CD4-positive, alpha-beta T cell treated with Interleukin-10 for 1 hour (primary cell): ENCODE results near the gene MRC1.

ENCODE experiments used
- DNase-seq: peaks from one replicate; pipeline ENCODE4 v3.0.0-alpha.2; 2020

Gene MRC1

GRCh38 chr10:17808971-17809841 lies at the start of gene MRC1:
TSS of gene MRC1 (plus strand) at chr10:17809348. CDS start at chr10:17809466, 118 bp downstream.
- no peak for DNase-seq

GRCh38 chr10:17764142-17764541 lies 45.0 kb upstream of the MRC1 start:
- no peak for DNase-seq

GRCh38 chr10:17765602-17766001 lies 43.5 kb upstream of the MRC1 start:
- no peak for DNase-seq

GRCh38 chr10:17766731-17767130 lies 42.4 kb upstream of the MRC1 start:
- no peak for DNase-seq

GRCh38 chr10:17768496-17768895 lies 40.7 kb upstream of the MRC1 start:
- DNase-seq = no peak

GRCh38 chr10:17768957-17769356 lies 40.2 kb upstream of the MRC1 start:
- no peak for DNase-seq

- no peak for DNase-seq
Observed at GRCh38 chr10:17771017-17771416, 38.1 kb upstream of the MRC1 start.

- no peak for DNase-seq
Observed at GRCh38 chr10:17779784-17780183, 29.4 kb upstream of the MRC1 start.

GRCh38 chr10:17780727-17781126 lies 28.4 kb upstream of the MRC1 start:
- DNase-seq = no peak

GRCh38 chr10:17781856-17782255 lies 27.3 kb upstream of the MRC1 start:
- no peak for DNase-seq

- DNase-seq = no peak
Observed at GRCh38 chr10:17782921-17783665, 26.1 kb upstream of the MRC1 start.

GRCh38 chr10:17783751-17784150 lies 25.4 kb upstream of the MRC1 start:
- no peak for DNase-seq

GRCh38 chr10:17784688-17785087 lies 24.5 kb upstream of the MRC1 start:
- no peak for DNase-seq

- DNase-seq = no peak
Observed at GRCh38 chr10:17785276-17785930, 23.7 kb upstream of the MRC1 start.

- no peak for DNase-seq
Observed at GRCh38 chr10:17787087-17787961, 21.8 kb upstream of the MRC1 start.

- DNase-seq = no peak
Observed at GRCh38 chr10:17788646-17789045, 20.5 kb upstream of the MRC1 start.

- no peak for DNase-seq
Observed at GRCh38 chr10:17789396-17789795, 19.8 kb upstream of the MRC1 start.

- no peak for DNase-seq
Observed at GRCh38 chr10:17790651-17791050, 18.5 kb upstream of the MRC1 start.

GRCh38 chr10:17792991-17793390 lies 16.2 kb upstream of the MRC1 start:
- DNase-seq = no peak

GRCh38 chr10:17793823-17794644 lies 15.1 kb upstream of the MRC1 start:
- DNase-seq = no peak

- DNase-seq = no peak
Observed at GRCh38 chr10:17795083-17795482, 14.1 kb upstream of the MRC1 start.
